NCI-H2171 (cell line): ENCODE results near the gene DDX10.

Source experiments
- DNase-seq: peaks from one replicate; lab custom pipeline; 2025; lab: John Stamatoyannopoulos, UW

Gene DDX10

GRCh38 chr11:108939135-108939534 lies 274.3 kb downstream of the DDX10 start:
- no peak for DNase-seq

GRCh38 chr11:108943853-108944252 lies 279.0 kb downstream of the DDX10 start:
- no peak for DNase-seq

- no peak for DNase-seq
These were observed 279.8 kb downstream of the DDX10 start for GRCh38 chr11:108944471-108945178.

GRCh38 chr11:108945341-108945740 lies 280.5 kb downstream of the DDX10 start:
- no peak for DNase-seq

GRCh38 chr11:108947654-108948570 lies 283.0 kb downstream of the DDX10 start:
- DNase-seq: no peak

- DNase-seq: no peak
These were observed 293.7 kb downstream of the DDX10 start for GRCh38 chr11:108958368-108959104.

- DNase-seq: no peak
These were observed 294.4 kb downstream of the DDX10 start for GRCh38 chr11:108959105-108959761.

- no peak for DNase-seq
These were observed 295.0 kb downstream of the DDX10 start for GRCh38 chr11:108959874-108960273.

- no peak for DNase-seq
These were observed 295.6 kb downstream of the DDX10 start for GRCh38 chr11:108960501-108960900.

GRCh38 chr11:108961095-108961494 lies 296.2 kb downstream of the DDX10 start:
- no peak for DNase-seq

GRCh38 chr11:108963118-108963517 lies 298.2 kb downstream of the DDX10 start:
- DNase-seq: no peak

- DNase-seq: no peak
These were observed 300.6 kb downstream of the DDX10 start for GRCh38 chr11:108965306-108966001.

- no peak for DNase-seq
These were observed 301.3 kb downstream of the DDX10 start for GRCh38 chr11:108966206-108966605.

GRCh38 chr11:108966978-108967377 lies 302.1 kb downstream of the DDX10 start:
- DNase-seq: no peak

GRCh38 chr11:108967571-108967970 lies 302.7 kb downstream of the DDX10 start:
- DNase-seq: no peak

- no peak for DNase-seq
These were observed 305.5 kb downstream of the DDX10 start for GRCh38 chr11:108970221-108970991.

- no peak for DNase-seq
These were observed 308.7 kb downstream of the DDX10 start for GRCh38 chr11:108973402-108974162.

- DNase-seq: no peak
These were observed 310.2 kb downstream of the DDX10 start for GRCh38 chr11:108975026-108975425.

GRCh38 chr11:108975641-108976071 lies 310.8 kb downstream of the DDX10 start:
- DNase-seq: peak; percentile 72
